Omental fat pad (tissue), 4 donors: Measurements from ENCODE around the gene CAMSAP1. TPM values are rescaled to one million over a fixed set of nuclear protein-coding genes. Genes with fewer than 3 reads are reported as not detected.

Experiments used
- ATAC-seq: fragments of 150-250 bp; one replicate; pipeline ENCODE4 v1.9.1; 2016; ENCODE audit warnings: mild to moderate bottlenecking, moderate library complexity; ENCODE audit not compliant: low FRiP score
- DNase-seq: peaks from one replicate; pipeline ENCODE4 v3.0.0-alpha.2; 2019; ENCODE audit warnings: low spot score
- CTCF ChIP-seq, 3 donors: fragments of 450-650 bp; IDR thresholded peaks; one replicate each; pipeline ENCODE4 v1.5.1; 2016 to 2017; ENCODE audit warnings: antibody characterized with exemption in 3 of 3, mild to moderate bottlenecking in 3 of 3, moderate library complexity in 2 of 3
- total RNA-seq, 4 donors: library from RNA; depleted of rRNA; stranded (reverse); fragments of >200 nt; gene quantifications; one replicate each; pipeline ENCODE4 v1.1.0, GENCODE V29; 2016

The CAMSAP1 gene
- total RNA-seq, 4 donors from 2014 or later, result 22.3 to 52.5 (median 33.2) TPM

- no peak for TF ChIP-seq CTCF (IDR thresholded peaks at IDR 0.05)
- no peak for DNase-seq
- ATAC-seq, result no peak
Measured at GRCh38 chr9:135787776-135788575, 119.4 kb downstream of the CAMSAP1 start.

- no peak for TF ChIP-seq CTCF (IDR thresholded peaks at IDR 0.05)
- ATAC-seq (no peak), DNase-seq (no peak)
Measured at GRCh38 chr9:135787317-135787716, 120.0 kb downstream of the CAMSAP1 start.

- ATAC-seq (no peak), DNase-seq (no peak)
- no peak for TF ChIP-seq CTCF (IDR thresholded peaks at IDR 0.05)
Measured at GRCh38 chr9:135786146-135786690, 121.1 kb downstream of the CAMSAP1 start.

GRCh38 chr9:135785013-135785575, 122.3 kb downstream of the CAMSAP1 start:
- no peak for TF ChIP-seq CTCF (IDR thresholded peaks at IDR 0.05)
- ATAC-seq (no peak), DNase-seq (no peak)

GRCh38 chr9:135783540-135784245, 123.7 kb downstream of the CAMSAP1 start:
- no peak for ATAC-seq

GRCh38 chr9:135782946-135783345, 124.4 kb downstream of the CAMSAP1 start:
- TF ChIP-seq CTCF (IDR thresholded peaks at IDR 0.05), result no peak
- DNase-seq, result no peak
- ATAC-seq, result no peak

More at GRCh38 chr9:135783540-135784245, 123.7 kb downstream of the CAMSAP1 start:
- no peak for DNase-seq
- TF ChIP-seq CTCF (IDR thresholded peaks at IDR 0.05), result no peak
